ENCODE results near the gene NFIX.

- TF ChIP-seq POLR2A (IDR thresholded peaks at IDR 0.05): no peak
- TF ChIP-seq EP300 (IDR thresholded peaks at IDR 0.05): no peak
Measured at GRCh38 chr19:13093407-13094105, 98.3 kb downstream of the NFIX start.
